ENCODE results near the gene RFK.

Gene RFK

DNA sequence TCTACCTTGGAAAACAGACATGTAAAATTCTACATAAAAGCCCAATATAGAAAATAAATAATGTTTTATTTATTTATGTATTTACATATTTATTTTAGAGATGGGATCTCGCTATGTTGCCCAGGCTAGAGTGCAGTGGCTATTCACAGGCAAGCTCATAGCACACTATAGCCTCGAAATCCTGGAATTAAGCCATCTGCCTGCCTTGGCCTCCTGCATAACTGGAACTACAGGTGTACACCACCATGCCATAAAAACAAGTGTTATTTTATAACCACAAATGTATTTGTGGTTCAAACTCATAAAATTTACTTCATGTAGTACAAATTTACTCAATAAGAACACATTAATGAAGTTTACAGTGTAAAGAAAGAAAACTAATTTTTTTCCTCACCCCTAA, 7.0 kb upstream of the RFK start:
- no peak overlapping the region for H3K9ac ChIP-seq (ENCODE audit: insufficient read length)
- H3K36me3 ChIP-seq (ENCODE audit: insufficient read depth, low read length): no peaks in the 10 kb centered on the region
- no peak for DNase-seq (ENCODE audit: low read depth, low spot score)
- H3K4me3 ChIP-seq: no peak overlapping the region
- no peak for TF ChIP-seq FOXP2 (optimal IDR thresholded peaks at IDR 0.05; ENCODE audit: control extremely low read depth, extremely low read length, insufficient read depth)
- TF ChIP-seq EZH2 (IDR thresholded peaks at IDR 0.05): no peak
- no peaks in the 10 kb centered on the region for H3K9me3 ChIP-seq (ENCODE audit: low read depth, low read length)
- no peak overlapping the region for H3K27ac ChIP-seq

DNA sequence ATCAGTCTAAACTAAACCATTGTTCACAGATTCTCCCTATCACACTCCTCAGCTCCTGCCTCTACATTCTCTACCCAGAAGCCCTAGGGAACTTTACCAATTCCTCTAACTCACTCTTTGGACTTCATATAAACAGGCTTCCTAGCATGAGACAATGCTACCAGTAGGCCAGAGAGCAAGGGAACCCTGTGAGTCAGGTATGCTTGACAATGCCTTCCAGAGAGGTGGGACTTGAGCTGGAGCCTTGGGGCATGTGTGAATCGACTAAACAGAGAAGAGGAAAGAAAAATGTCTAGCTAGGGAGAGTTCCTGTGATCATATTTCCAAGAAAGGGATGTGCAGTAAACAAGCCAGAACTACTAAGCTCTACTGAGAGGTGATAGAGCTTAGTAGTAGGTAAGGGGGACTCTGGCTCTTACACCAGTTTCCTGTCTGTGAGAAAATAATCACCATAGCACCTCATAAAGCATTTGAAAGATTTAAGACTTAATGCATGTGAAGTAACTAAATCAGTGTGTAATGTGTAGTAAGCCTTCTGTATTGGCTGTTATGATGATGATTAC, 6.4 kb upstream of the RFK start:
- H3K27ac ChIP-seq: no peak overlapping the region
- no peak overlapping the region for H3K9ac ChIP-seq (ENCODE audit: insufficient read length)
- no peak for DNase-seq (ENCODE audit: low read depth, low spot score)
- TF ChIP-seq POLR2AphosphoS5 (IDR thresholded peaks at IDR 0.05; ENCODE audit: borderline replicate concordance, low read depth, low read length) (no peak), FOXP2 (optimal IDR thresholded peaks at IDR 0.05; ENCODE audit: control extremely low read depth, extremely low read length, insufficient read depth) (no peak), EZH2 (IDR thresholded peaks at IDR 0.05) (no peak)
- no peaks in the 10 kb centered on the region for H3K36me3 ChIP-seq (ENCODE audit: insufficient read depth, low read length)
- H3K9me3 ChIP-seq (ENCODE audit: low read depth, low read length): no peaks in the 10 kb centered on the region
- H3K4me3 ChIP-seq: no peak overlapping the region

DNA sequence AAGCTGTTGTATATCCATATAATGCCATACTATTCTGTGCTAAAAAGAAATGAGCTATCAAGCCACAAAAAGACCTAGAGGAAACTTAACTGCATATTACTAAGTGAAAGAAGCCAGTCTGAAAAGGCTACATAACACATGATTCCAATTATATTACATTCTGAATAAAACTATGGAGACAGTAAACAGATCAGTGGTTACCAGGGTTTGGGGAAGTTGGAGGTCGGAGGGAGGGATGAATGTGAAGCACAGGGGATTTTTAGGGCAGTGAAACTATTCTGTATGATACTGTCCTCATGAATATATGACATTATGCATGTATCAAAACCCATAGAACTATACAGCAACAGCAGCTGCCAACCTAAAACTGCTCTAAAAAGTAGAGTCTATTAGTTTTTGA, 5.6 kb upstream of the RFK start:
- Histone ChIP-seq H3K27ac (no peak overlapping the region), H3K9ac (ENCODE audit: insufficient read length) (no peak overlapping the region), H3K4me3 (no peak overlapping the region), H3K9me3 (ENCODE audit: low read depth, low read length) (no peaks in the 10 kb centered on the region), H3K36me3 (ENCODE audit: insufficient read depth, low read length) (no peaks in the 10 kb centered on the region)
- TF ChIP-seq FOXP2 (optimal IDR thresholded peaks at IDR 0.05; ENCODE audit: control extremely low read depth, extremely low read length, insufficient read depth) (no peak), EZH2 (IDR thresholded peaks at IDR 0.05) (no peak), POLR2AphosphoS5 (IDR thresholded peaks at IDR 0.05; ENCODE audit: borderline replicate concordance, low read depth, low read length) (no peak)
- no peak for DNase-seq (ENCODE audit: low read depth, low spot score)

DNA sequence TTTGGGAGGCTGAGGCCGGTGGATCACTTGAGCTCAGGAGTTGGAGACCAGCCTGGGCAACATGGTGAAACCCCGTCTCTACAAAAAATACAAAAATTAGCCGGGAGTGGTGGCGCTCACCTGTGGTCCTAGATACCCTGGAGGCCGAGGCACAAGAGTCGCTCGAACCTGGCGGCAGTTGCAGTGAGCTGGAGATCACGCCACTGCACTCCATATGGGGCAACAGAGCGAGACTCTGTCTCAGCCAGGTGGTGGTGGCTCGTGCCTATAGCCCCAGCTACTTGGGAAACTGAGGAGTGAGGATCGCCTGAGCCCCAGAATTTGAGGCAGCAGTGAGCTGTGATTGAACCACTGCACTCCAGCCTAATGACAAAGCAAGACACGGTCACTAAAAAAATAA, 2.4 kb upstream of the RFK start:
- H3K27ac ChIP-seq: no peak overlapping the region
- peaks cover 10% of the 10 kb centered on the region for H3K36me3 ChIP-seq (ENCODE audit: insufficient read depth, low read length)
- no peak for DNase-seq (ENCODE audit: low read depth, low spot score)
- TF ChIP-seq EZH2 (IDR thresholded peaks at IDR 0.05) (no peak), FOXP2 (optimal IDR thresholded peaks at IDR 0.05; ENCODE audit: control extremely low read depth, extremely low read length, insufficient read depth) (no peak), POLR2AphosphoS5 (IDR thresholded peaks at IDR 0.05; ENCODE audit: borderline replicate concordance, low read depth, low read length) (no peak)
- no peaks in the 10 kb centered on the region for H3K9me3 ChIP-seq (ENCODE audit: low read depth, low read length)
- H3K9ac ChIP-seq (ENCODE audit: insufficient read length): no peak overlapping the region
- H3K4me3 ChIP-seq: no peak overlapping the region

DNA sequence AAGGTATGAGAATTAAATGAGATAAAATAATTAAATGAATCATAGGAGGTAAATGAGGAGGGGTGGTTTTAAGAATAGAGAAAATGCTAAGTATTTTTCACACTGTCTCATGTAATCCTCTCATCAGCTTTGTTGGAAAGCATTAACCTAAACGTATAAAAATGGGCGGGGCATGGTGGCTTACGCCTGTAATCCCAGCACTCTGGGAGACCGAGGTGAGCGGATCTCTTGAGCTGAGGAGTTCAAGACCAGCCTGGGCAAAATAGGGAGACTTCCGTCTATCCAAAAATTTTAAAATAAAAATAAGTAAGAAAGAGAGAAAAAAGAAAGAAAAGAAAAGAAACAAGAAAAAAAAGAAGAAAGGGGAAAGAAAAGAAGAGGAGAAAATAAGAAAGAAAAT, 1.9 kb upstream of the RFK start:
- TF ChIP-seq EZH2 (IDR thresholded peaks at IDR 0.05) (no peak), POLR2AphosphoS5 (IDR thresholded peaks at IDR 0.05; ENCODE audit: borderline replicate concordance, low read depth, low read length) (no peak), FOXP2 (optimal IDR thresholded peaks at IDR 0.05; ENCODE audit: control extremely low read depth, extremely low read length, insufficient read depth) (no peak)

DNA sequence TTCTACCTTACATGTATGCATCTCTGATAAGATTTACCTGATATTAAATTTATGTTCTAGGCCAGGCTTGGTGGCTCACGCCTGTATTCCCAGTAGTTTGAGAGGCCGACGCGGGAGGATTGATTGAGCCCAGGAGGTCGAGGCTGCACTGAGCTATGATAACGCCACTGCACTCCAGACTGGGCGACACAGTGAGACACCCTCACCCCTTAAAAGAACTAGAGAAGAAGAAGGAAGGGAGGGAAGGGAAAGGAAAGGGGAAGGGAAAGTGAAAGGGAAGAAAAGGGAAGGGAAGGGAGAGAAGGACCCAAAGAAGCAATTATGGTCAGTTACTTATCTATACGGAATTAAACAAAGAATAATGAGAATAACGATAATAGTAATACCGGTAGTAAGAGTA, 1.2 kb upstream of the RFK start:
- H3K36me3 ChIP-seq (ENCODE audit: insufficient read depth, low read length): peaks cover 22% of the 10 kb centered on the region
- DNase-seq (ENCODE audit: low read depth, low spot score): no peak
- peak overlapping the region; percentile 93 for H3K9ac ChIP-seq (ENCODE audit: insufficient read length)
- H3K27ac ChIP-seq: peak overlapping the region; percentile 94; the same call in 1 of the 2 replicates
- TF ChIP-seq FOXP2 (optimal IDR thresholded peaks at IDR 0.05; ENCODE audit: control extremely low read depth, extremely low read length, insufficient read depth): no peak
- TF ChIP-seq EZH2 (IDR thresholded peaks at IDR 0.05): no peak
- no peak for TF ChIP-seq POLR2AphosphoS5 (IDR thresholded peaks at IDR 0.05; ENCODE audit: borderline replicate concordance, low read depth, low read length)
- H3K4me3 ChIP-seq: peak overlapping the region; percentile 82
- no peaks in the 10 kb centered on the region for H3K9me3 ChIP-seq (ENCODE audit: low read depth, low read length)

More for the DNA sequence above, 1.9 kb upstream of the RFK start:
- Histone ChIP-seq H3K4me3 (no peak overlapping the region), H3K27ac (no peak overlapping the region), H3K9ac (ENCODE audit: insufficient read length) (no peak overlapping the region), H3K36me3 (ENCODE audit: insufficient read depth, low read length) (peaks cover 14% of the 10 kb centered on the region), H3K9me3 (ENCODE audit: low read depth, low read length) (no peaks in the 10 kb centered on the region)
- DNase-seq (ENCODE audit: low read depth, low spot score): no peak

DNA sequence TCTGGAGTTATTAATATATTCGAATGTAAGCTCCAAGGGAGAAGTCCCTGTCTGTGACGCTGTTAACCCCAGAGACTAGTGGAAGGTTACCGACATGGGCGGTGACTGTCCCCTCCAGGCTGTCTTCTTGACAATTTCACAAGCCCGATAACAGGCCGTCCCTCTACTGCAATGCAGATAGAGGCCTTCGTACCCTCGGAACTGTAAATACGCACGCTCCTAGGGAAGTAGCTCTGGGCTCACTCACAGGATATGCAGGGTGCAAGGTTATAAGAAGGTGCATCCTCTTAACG, 680 bp upstream of the RFK start:
- peak overlapping the region; percentile 94 for H3K27ac ChIP-seq
- H3K4me3 ChIP-seq: peak overlapping the region; percentile 82
- H3K9me3 ChIP-seq (ENCODE audit: low read depth, low read length): no peaks in the 10 kb centered on the region
- no peak for TF ChIP-seq FOXP2 (optimal IDR thresholded peaks at IDR 0.05; ENCODE audit: control extremely low read depth, extremely low read length, insufficient read depth)
- TF ChIP-seq EZH2 (IDR thresholded peaks at IDR 0.05): no peak
- no peak for TF ChIP-seq POLR2AphosphoS5 (IDR thresholded peaks at IDR 0.05; ENCODE audit: borderline replicate concordance, low read depth, low read length)
- peaks cover 25% of the 10 kb centered on the region for H3K36me3 ChIP-seq (ENCODE audit: insufficient read depth, low read length)
- no peak for DNase-seq (ENCODE audit: low read depth, low spot score)
- peak overlapping the region; percentile 93 for H3K9ac ChIP-seq (ENCODE audit: insufficient read length)

DNA sequence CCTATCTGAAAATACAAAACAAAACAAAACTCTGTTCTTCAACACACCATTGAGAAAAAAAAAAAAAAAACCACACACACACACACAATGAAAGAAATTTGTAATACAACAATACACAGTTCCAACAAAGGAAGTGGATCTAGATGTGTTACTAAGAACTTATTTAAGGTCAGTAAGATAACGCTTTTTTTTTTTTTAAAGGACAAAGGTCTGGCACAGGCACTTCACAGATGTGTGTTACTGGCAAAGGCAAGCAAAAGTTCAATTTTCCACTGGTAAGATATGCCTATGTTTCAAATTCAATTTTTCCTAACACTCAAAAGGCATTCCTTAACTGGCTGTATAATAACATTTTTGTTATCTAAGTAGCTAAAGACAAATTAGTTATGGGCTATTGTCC, 3.6 kb downstream of the RFK start:
- no peak overlapping the region for H3K9ac ChIP-seq (ENCODE audit: insufficient read length)
- no peaks in the 10 kb centered on the region for H3K9me3 ChIP-seq (ENCODE audit: low read depth, low read length)
- no peak overlapping the region for H3K4me3 ChIP-seq
- no peak overlapping the region for H3K27ac ChIP-seq
- DNase-seq (ENCODE audit: low read depth, low spot score): no peak
- no peak for TF ChIP-seq POLR2AphosphoS5 (IDR thresholded peaks at IDR 0.05; ENCODE audit: borderline replicate concordance, low read depth, low read length)
- TF ChIP-seq FOXP2 (optimal IDR thresholded peaks at IDR 0.05; ENCODE audit: control extremely low read depth, extremely low read length, insufficient read depth): no peak
- no peak for TF ChIP-seq EZH2 (IDR thresholded peaks at IDR 0.05)
- peaks cover 55% of the 10 kb centered on the region for H3K36me3 ChIP-seq (ENCODE audit: insufficient read depth, low read length)

DNA sequence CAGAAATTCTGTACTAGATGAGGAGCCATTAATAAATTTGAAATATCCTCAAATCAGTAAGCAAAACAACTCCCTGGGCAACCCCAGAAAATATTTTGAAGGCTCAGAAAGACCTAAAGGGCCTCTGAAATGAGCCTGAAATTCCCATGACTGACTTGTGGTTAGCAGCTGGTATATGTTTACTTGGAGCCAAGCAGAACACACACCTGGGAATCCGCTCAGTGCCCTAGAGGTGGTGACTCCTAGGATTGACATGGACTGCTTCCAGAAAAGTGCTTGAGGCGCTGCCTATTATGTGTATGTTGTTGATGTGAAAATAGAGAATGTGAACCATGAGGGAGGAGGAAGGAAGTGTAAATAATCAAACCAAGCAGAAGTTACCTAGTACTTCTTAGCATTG, 14.7 kb downstream of the RFK start:
- no peak overlapping the region for H3K27ac ChIP-seq
- H3K36me3 ChIP-seq (ENCODE audit: insufficient read depth, low read length): peaks cover 8% of the 10 kb centered on the region; the same call in 1 of the 2 replicates
- no peak overlapping the region for H3K9ac ChIP-seq (ENCODE audit: insufficient read length)
- DNase-seq (ENCODE audit: low read depth, low spot score): no peak
- H3K4me3 ChIP-seq: no peak overlapping the region
- no peaks in the 10 kb centered on the region for H3K9me3 ChIP-seq (ENCODE audit: low read depth, low read length)
- no peak for TF ChIP-seq FOXP2 (optimal IDR thresholded peaks at IDR 0.05; ENCODE audit: control extremely low read depth, extremely low read length, insufficient read depth)
- no peak for TF ChIP-seq EZH2 (IDR thresholded peaks at IDR 0.05)
- no peak for TF ChIP-seq POLR2AphosphoS5 (IDR thresholded peaks at IDR 0.05; ENCODE audit: borderline replicate concordance, low read depth, low read length)

All from SK-N-MC (cell line).